Right kidney (tissue), 1 donor: ENCODE measurements around the gene OPRL1.

ENCODE experiments used
- DNase-seq: peaks from one replicate; pipeline ENCODE4 v3.0.0-alpha.2; 2016

OPRL1 gene

DNA sequence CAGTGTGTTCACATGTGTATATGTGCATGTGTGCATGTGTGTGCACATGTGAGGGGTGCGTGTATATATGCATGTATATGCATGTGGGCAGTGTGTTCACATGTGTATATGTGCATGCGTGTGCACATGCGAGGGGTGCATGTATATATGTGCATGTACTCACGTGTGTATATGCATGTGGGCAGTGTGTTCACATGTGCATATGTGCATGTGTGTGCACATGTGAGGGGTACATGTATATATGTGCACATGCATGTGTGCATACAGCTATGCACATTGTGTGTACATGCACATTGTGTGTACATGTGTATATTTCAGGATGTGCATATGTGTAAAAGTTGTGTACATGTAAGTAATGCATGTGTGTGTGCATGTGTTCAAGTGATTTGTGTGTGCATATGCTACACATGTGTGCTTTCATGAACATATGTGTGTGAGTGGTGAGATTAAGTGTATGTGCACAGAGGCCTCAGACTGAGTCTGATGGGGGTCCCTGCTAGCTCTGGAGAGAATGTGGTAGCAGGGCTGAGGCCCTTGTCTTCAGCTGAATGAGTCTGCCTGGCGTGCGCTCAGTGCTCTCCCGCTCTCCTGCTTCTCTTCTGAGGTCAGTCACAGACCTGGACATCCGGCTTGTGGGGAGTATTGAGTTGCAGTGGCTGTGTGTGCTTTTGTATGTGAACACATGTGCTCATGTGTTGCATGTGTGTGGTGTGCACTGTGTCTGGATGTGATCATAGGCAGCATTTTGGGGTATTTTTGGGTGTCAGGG lies 64.4 kb downstream of the OPRL1 start:
- DNase-seq: no peak

DNA sequence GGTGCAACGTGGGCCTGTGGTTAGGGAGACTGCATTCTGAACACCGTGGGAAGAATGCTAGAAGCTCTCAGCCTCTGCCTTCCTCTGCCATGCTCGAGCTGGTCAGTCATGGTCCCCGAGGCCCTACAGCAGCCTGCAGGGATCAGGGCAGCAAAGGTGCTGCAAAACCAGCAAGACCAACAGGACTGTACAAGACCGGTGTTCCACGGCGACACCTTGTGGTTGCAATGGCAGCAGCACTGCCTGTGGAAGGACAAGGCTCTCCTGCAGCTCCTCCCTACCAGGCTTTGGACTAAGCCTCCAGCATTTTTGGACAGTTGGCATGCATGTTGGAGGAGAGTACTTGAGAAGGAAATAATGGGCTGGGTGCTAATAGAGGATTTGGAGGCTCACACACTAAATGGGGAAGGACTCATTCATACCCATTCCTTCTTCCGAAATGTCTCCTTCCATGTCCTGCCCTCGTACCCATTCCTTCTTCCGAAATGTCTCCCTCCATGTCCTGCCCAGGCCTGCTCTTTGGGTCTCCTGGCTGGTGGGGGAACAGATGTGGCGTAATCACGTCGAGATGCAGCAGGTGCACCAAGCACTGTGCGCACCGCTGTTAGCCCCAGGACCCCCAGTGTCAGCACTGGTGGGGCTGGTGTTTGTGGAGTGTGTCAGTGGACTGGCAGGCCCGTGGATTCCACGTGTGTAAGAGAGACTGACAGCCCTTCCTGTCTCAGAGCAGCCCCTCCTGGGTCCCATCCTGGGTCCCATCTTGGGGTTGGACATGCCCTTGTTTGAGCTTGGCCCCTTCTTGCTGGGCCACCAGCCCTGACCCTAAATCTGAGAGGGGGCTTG lies 65.8 kb downstream of the OPRL1 start:
- no peak for DNase-seq

- no peak for DNase-seq
Observed at GRCh38 chr20:64146301-64146935, 66.5 kb downstream of the OPRL1 start.

GRCh38 chr20:64146936-64147477 lies 67.1 kb downstream of the OPRL1 start:
- DNase-seq: no peak

DNA sequence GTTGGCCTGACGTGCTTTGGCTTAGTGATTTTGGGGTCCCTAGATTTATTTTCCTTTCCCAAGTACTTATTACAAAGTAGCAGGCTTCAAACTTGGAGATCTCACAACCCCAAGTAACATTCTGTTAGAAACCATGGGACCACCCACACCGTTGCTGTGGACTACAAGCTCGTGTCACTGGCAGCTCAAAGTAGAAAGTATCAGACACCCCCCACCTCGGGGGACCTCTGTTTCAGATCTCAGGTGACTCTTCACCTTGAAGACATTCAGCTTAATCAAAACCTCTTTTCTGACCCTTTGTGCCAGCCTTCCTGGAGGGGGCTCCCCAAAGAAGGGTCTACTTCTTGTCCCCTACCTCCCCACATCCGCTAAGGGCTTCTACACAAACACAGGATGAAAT lies 68.7 kb downstream of the OPRL1 start:
- no peak for DNase-seq

- DNase-seq: no peak
Observed at GRCh38 chr20:64149141-64149540, 69.3 kb downstream of the OPRL1 start.

- DNase-seq: no peak
Observed at GRCh38 chr20:64149809-64150560, 70.1 kb downstream of the OPRL1 start.
